T-helper 1 cell (primary cell): Measurements from ENCODE around the gene QSOX2.
"Not testable (repeated sequence)": the region's sequence is repeated elsewhere in the genome, so short reads cannot be mapped to it uniquely, and the experiment has no call there.

Experiments used
- DNase-seq, 5 donors: peaks; one replicate each; pipeline ENCODE4 v3.0.0-alpha.2; 2012 to 2020

The QSOX2 gene

GRCh38 chr9:136250676-136251075 lies 5.1 kb upstream of the QSOX2 start:
- no peak for DNase-seq

GRCh38 chr9:136249877-136250559 lies 4.4 kb upstream of the QSOX2 start:
- no peak for DNase-seq

- peak in 1 of 5 donors; percentile 3 for DNase-seq
Observed at GRCh38 chr9:136248951-136249876, 3.6 kb upstream of the QSOX2 start.

- no peak for DNase-seq
Observed at GRCh38 chr9:136247947-136248637, 2.5 kb upstream of the QSOX2 start.

- no peak for DNase-seq
Observed at GRCh38 chr9:136247551-136247916, 1.9 kb upstream of the QSOX2 start.

- DNase-seq: no peak
Observed at GRCh38 chr9:136246849-136247550, 1.4 kb upstream of the QSOX2 start.

- DNase-seq: no peak
Observed at GRCh38 chr9:136244969-136245218, 718 bp downstream of the QSOX2 start.

- DNase-seq: peak in 2 of 5 donors; percentile 21 to 66
Observed at GRCh38 chr9:136244122-136244968, 1.3 kb downstream of the QSOX2 start.

- peak in 1 of 5 donors; percentile 44 for DNase-seq
Observed at GRCh38 chr9:136243631-136244030, 2.0 kb downstream of the QSOX2 start.

GRCh38 chr9:136242918-136243525 lies 2.6 kb downstream of the QSOX2 start:
- no peak for DNase-seq

- DNase-seq: no peak
Observed at GRCh38 chr9:136242248-136242647, 3.4 kb downstream of the QSOX2 start.

- no peak for DNase-seq
Observed at GRCh38 chr9:136241542-136241941, 4.1 kb downstream of the QSOX2 start.

- no peak for DNase-seq
Observed at GRCh38 chr9:136240941-136241340, 4.7 kb downstream of the QSOX2 start.

- no peak for DNase-seq
Observed at GRCh38 chr9:136239983-136240330, 5.7 kb downstream of the QSOX2 start.

GRCh38 chr9:136239135-136239982 lies 6.3 kb downstream of the QSOX2 start:
- no peak for DNase-seq

GRCh38 chr9:136238342-136238732 lies 7.3 kb downstream of the QSOX2 start:
- no peak for DNase-seq

GRCh38 chr9:136237486-136238341 lies 7.9 kb downstream of the QSOX2 start:
- DNase-seq: no peak

GRCh38 chr9:136236471-136237410 lies 8.9 kb downstream of the QSOX2 start:
- DNase-seq: not testable (repeated sequence)
